ENCODE results near the gene STRADA.
"Not testable (repeated sequence)": the region's sequence is repeated elsewhere in the genome, so short reads cannot be mapped to it uniquely, and the experiment has no call there.

The STRADA gene

GRCh38 chr17:63741143-63741407 lies 524 bp downstream of the STRADA start:
- DNase-seq (ENCODE audit: low spot score): no peak
- in situ Hi-C loops (cut with MboI; ENCODE audit: low sequenced_read_pairs, unreplicated experiment): no loop called here
- TF ChIP-seq CTCF (IDR thresholded peaks at IDR 0.05; ENCODE audit: borderline replicate concordance, control extremely low read depth, extremely low read depth, insufficient read depth, missing control alignments): no peak

GRCh38 chr17:63740464-63741142 lies 996 bp downstream of the STRADA start:
- TF ChIP-seq CTCF (IDR thresholded peaks at IDR 0.05; ENCODE audit: borderline replicate concordance, control extremely low read depth, extremely low read depth, insufficient read depth, missing control alignments): no peak
- in situ Hi-C loops (cut with MboI; ENCODE audit: low sequenced_read_pairs, unreplicated experiment): no loop called here
- peak; percentile 19 for DNase-seq (ENCODE audit: low spot score)

- in situ Hi-C loops (cut with MboI; ENCODE audit: low sequenced_read_pairs, unreplicated experiment): no loop called here
- TF ChIP-seq CTCF (IDR thresholded peaks at IDR 0.05; ENCODE audit: borderline replicate concordance, control extremely low read depth, extremely low read depth, insufficient read depth, missing control alignments): no peak
- DNase-seq (ENCODE audit: low spot score): no peak
Observed at GRCh38 chr17:63735691-63736090, 5.9 kb downstream of the STRADA start.

- DNase-seq (ENCODE audit: low spot score): no peak
- no peak for TF ChIP-seq CTCF (IDR thresholded peaks at IDR 0.05; ENCODE audit: borderline replicate concordance, control extremely low read depth, extremely low read depth, insufficient read depth, missing control alignments)
- in situ Hi-C loops (cut with MboI; ENCODE audit: low sequenced_read_pairs, unreplicated experiment): no loop called here
Observed at GRCh38 chr17:63722403-63722802, 19.2 kb downstream of the STRADA start.

GRCh38 chr17:63720194-63720593 lies 21.4 kb downstream of the STRADA start:
- in situ Hi-C loops (cut with MboI; ENCODE audit: low sequenced_read_pairs, unreplicated experiment); DNase-seq (ENCODE audit: low spot score): not testable (repeated sequence)

- in situ Hi-C loops (cut with MboI; ENCODE audit: low sequenced_read_pairs, unreplicated experiment): no loop called here
- TF ChIP-seq CTCF (IDR thresholded peaks at IDR 0.05; ENCODE audit: borderline replicate concordance, control extremely low read depth, extremely low read depth, insufficient read depth, missing control alignments): no peak
- no peak for DNase-seq (ENCODE audit: low spot score)
Observed at GRCh38 chr17:63718988-63719387, 22.6 kb downstream of the STRADA start.

GRCh38 chr17:63716426-63716825 lies 25.2 kb downstream of the STRADA start:
- in situ Hi-C loops (cut with MboI; ENCODE audit: low sequenced_read_pairs, unreplicated experiment): no loop called here
- DNase-seq (ENCODE audit: low spot score): no peak
- no peak for TF ChIP-seq CTCF (IDR thresholded peaks at IDR 0.05; ENCODE audit: borderline replicate concordance, control extremely low read depth, extremely low read depth, insufficient read depth, missing control alignments)

Data from GM13976 (cell line).